Bronchial epithelial cell (primary cell): Measurements from ENCODE around the gene SHANK1. TPM values are rescaled to one million over a fixed set of nuclear protein-coding genes. Genes with fewer than 3 reads are reported as not detected.
A peak's percentile ranks its signal among the peaks of the same experiment; 100 is the strongest.

Experiments used
- DNase-seq: peaks from one replicate; pipeline ENCODE4 v3.0.0-alpha.2; 2010; ENCODE audit warnings: low read depth
- FAIRE-seq: peaks from 2 replicates; lab custom pipeline; 2011; peaks lifted over from hg19 to GRCh38; lab: Jason Lieb, UNC
- H3K27me3 ChIP-seq: 2 replicates; pipeline ENCODE4 v1.5.1; 2011; ENCODE audit warnings: low read length; ENCODE audit not compliant: control insufficient read depth, insufficient read depth
- H3K36me3 ChIP-seq: 2 replicates; pipeline ENCODE4 v1.5.1; 2011; ENCODE audit warnings: low read length; ENCODE audit not compliant: control insufficient read depth, insufficient read depth
- H3K4me3 ChIP-seq: 2 replicates; pipeline ENCODE4 v1.5.1; 2011; ENCODE audit warnings: mild to moderate bottlenecking, low read depth, low read length, control low read depth
- total RNA-seq: library from RNA; depleted of rRNA; stranded (reverse); fragments of >200 nt; gene quantifications from 2 replicates; pipeline ENCODE4 v1.2.1, GENCODE V29; 2014
- TF ChIP-seq, protein P1 (sequence below): IDR thresholded peaks from 2 replicates; pipeline ENCODE4 v1.5.1; 2011; ENCODE audit warnings: mild to moderate bottlenecking, moderate library complexity, low read length, control low read depth, inconsistent platforms; ENCODE audit not compliant: insufficient read depth, severe bottlenecking

Gene SHANK1
- total RNA-seq, 1 donor from 2014 or later: not detected

DNA sequence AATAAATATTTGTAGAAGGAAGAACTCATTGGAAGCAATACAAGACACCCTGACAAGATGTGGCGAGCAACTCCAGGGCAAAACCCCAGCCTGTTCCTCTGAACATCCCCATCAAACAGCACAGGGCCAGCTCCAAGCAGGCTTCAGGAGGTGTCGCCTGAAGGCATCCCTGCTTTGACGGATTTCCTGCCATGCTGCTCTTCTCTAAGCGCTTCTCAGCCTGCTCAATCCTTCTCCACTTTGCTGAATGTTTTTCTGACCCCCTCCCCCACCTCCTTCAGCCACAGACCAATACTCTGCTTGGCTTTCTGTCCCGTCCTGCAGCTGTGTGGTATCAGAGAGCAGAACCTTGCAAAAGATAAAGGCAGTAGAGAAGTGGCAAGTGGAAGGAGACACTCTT, 42.0 kb downstream of the SHANK1 start:
- TF ChIP-seq, protein P1, sequence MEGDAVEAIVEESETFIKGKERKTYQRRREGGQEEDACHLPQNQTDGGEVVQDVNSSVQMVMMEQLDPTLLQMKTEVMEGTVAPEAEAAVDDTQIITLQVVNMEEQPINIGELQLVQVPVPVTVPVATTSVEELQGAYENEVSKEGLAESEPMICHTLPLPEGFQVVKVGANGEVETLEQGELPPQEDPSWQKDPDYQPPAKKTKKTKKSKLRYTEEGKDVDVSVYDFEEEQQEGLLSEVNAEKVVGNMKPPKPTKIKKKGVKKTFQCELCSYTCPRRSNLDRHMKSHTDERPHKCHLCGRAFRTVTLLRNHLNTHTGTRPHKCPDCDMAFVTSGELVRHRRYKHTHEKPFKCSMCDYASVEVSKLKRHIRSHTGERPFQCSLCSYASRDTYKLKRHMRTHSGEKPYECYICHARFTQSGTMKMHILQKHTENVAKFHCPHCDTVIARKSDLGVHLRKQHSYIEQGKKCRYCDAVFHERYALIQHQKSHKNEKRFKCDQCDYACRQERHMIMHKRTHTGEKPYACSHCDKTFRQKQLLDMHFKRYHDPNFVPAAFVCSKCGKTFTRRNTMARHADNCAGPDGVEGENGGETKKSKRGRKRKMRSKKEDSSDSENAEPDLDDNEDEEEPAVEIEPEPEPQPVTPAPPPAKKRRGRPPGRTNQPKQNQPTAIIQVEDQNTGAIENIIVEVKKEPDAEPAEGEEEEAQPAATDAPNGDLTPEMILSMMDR: no peak
- Histone ChIP-seq H3K4me3 (no peak overlapping the region), H3K36me3 (no peaks in the 10 kb centered on the region), H3K27me3 (no peaks in the 10 kb centered on the region)
- FAIRE-seq (no peak), DNase-seq (no peak)

DNA sequence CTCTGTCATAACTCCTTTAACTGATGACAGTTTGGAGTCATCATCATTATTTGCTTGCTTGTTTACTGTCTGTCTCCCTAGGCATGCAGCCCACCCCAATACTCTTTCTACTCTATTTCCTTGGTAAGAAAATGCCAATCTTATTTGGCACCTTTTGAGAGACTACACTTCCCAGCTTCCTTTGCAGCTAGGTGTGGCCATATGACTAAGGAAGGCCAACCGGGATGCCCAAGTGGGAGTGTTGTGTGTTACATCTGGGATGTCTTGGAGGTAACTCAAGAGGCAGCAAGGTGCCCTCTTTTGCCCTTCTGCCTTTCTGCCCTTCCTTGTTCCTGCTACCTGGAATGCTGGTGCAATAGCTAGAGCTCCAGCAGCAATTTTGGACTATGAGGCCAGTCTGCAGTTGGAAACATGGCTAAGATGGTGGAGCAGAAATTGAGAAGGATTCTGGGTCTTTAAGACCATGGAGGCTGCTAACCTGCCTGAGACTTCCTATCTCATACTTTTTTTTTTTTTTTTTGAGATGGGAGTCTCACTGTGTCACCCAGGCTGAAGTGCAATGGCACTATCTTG, 42.9 kb downstream of the SHANK1 start:
- Histone ChIP-seq H3K4me3 (no peak overlapping the region), H3K36me3 (no peaks in the 10 kb centered on the region), H3K27me3 (no peaks in the 10 kb centered on the region)
- TF ChIP-seq, protein P1: no peak
- DNase-seq (no peak), FAIRE-seq (no peak)

DNA sequence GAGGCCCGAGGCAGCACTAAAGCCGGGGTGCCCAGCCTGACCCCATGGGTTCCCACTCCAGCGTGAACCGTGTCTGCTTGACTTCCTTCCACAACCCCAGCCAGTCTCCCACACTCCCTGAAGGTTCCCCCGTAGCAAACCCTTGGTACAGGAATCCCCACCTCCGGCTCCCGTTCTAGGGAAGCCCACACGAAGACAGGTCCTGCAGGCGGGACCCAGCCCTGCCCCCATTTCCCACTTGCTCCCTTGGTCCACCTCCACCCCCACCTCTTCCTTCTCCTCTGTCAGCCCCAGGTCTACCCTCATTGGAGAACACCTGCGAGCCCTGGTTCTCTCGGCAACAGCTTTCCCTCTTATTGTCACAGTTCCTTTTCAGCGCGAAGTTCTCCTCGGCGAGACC, 46.5 kb downstream of the SHANK1 start:
- peaks cover 5% of the 10 kb centered on the region for H3K27me3 ChIP-seq
- H3K36me3 ChIP-seq: no peaks in the 10 kb centered on the region
- TF ChIP-seq, protein P1: no peak
- no peak for DNase-seq
- H3K4me3 ChIP-seq: no peak overlapping the region
- no peak for FAIRE-seq

DNA sequence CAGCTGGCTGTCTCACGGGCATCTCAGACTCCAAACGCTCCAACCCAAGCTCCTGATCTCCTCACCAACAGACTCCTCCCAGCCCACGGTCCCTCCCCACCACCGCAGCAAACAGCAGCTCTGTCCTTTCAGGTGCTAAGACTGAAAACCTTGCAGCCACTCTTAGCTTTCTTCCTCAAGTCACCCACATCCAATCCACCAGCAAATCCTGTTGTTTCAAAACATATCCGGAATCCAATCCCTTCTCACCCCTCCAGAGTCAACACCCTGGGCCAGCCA, 49.6 kb downstream of the SHANK1 start:
- peaks cover 11% of the 10 kb centered on the region for H3K27me3 ChIP-seq
- no peak for FAIRE-seq
- TF ChIP-seq, protein P1: no peak
- H3K36me3 ChIP-seq: no peaks in the 10 kb centered on the region
- no peak for DNase-seq
- H3K4me3 ChIP-seq: no peak overlapping the region

DNA sequence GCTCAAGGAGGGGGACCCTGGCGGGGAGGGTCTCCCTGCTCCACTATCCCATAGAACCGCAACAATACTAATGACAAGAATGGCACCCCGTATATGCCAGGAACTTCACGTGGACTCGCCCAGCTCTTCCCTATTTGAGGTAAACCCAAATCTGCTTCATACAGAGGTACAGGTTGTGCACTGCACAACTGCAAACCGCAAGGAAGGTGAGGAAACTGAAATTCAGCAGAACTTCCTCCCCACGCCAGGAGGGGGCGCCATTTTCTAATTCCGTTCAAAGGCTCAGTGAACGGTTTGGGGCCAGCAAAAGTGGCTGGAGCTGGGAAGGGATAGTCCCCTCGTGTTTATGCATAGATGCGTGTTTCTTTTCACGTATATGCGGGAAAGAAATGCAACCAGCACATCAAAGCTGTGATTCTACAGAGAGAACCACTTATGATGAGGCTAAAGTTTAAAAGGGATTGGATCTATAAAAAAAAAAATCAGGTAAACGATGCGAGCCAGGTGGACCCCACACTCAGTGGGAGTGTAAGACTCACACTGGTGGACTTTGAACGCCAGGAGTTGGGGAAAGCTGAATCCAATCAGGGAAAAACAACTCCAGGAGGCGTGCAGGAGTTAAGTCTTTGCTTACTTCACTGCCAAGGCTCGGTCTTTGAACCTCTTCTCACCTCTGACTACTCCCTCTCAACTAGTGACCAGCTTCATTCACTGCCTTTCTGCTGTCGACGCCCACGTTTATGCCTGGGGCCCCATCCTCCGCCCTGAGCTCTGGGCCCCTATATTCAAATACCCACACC, 50.1 kb downstream of the SHANK1 start:
- peaks cover 11% of the 10 kb centered on the region for H3K27me3 ChIP-seq
- FAIRE-seq (no peak), DNase-seq (no peak)
- no peak overlapping the region for H3K4me3 ChIP-seq
- H3K36me3 ChIP-seq: no peaks in the 10 kb centered on the region
- TF ChIP-seq, protein P1: peak; percentile 72
